Measurements from ENCODE around the gene TMEM126A.
A peak's percentile ranks its signal among the peaks of the same experiment; 100 is the strongest.
"Not testable (repeated sequence)": the region's sequence is repeated elsewhere in the genome, so short reads cannot be mapped to it uniquely, and the experiment has no call there.

TMEM126A gene

DNA sequence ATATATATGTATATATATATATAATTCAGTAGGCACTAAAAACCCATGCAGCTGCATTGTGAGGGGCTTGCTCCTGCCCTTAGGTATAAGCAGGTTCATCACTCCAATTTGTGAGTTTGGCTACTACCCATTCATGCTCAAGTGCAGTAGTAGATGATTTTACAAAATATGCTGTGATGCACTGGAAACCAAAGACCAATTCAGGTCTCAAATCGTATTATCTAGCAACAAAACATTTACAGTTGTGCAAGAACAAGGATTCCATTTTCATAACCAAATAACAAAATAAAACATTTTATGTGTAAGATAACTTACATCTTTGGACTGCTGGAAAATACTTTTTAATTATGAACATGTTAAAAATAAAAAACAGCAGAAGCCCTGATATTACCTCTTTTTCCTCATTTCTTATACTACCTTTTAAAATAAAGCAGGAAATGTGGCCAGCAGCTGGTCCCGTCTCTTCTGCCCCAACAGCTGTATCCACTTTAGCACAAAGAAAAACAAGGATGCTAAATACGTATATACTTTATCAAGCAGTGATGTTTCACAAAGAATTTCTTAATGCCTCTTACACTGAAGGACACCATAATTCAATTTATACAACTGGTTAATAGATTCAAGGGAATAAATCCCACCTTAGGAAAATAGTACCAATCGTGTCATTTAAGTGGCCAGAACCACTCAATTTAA is 14.4 kb downstream of the TMEM126A start:
- no peak for DNase-seq

DNA sequence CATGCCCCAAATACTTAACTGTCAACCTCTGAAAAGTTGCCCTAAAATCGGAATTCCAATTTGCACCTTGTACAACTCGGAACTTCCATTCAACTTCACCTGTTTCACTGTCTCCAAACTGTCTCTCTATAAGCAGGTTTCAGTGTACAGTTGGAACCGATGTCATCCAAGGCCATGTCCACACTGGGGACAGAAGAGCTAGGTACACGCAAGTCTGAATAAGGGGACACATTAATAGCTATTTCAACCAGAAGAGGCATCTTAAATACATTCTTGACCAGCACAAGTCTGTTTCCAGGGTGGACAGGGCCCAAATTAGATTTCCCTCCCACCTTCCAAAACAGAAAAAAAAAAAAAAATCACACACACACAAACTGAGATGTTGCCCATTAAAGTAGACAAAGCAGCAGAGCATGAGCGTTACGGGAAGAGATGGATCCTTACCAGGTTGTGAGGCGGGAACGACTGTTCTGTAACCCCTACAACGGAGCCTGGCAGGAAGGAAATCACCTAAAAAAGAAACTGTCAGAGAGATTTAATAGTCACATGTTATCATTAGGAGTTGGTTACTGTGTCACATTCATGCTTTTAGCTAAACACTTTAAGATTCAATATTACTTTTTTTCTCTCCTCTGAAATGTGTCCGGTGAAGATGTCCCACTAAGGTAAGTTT is 15.4 kb downstream of the TMEM126A start:
- no peak for DNase-seq

DNA sequence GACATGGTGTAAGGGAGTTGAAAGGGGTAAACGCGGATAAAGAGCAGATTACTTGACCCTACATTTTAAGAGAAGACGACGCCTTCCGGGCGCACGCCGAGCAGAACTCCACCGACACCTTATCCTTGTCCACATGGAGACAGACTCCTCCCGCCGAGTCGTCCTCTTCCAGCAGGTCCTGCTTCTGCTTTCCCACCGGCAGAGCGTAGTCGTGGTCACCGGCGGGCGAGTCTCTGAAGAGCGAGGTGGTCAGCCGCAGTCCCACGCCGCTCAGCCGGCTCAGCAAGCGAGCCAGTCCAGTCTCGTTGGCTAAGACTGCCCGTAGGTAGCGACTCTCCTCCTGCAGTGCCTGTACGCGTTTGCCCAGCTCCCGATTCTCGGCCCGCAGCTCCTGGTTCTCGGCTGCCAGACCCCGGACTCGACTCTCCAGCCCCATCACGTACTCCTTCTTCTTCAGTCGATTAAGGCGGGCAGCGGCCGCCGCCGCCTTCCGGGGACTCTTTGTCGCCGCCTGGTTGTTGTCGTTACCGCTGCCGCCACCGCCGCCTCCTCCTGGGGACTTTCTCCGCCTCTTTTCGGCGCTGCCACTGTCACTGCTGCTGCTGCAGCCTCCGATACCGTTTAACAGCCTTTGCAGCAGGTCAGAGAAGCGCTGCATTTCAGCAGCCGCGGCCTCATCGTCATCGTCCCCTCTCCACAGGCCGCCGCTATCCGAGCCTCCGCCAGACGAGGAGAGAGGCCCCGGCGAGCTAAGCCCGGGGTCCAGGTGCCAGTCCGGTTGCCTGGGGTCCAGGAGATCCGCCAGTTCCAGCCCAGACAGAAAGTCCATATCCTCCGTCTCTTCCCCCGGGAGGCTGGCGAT is 16.2 kb downstream of the TMEM126A start:
- peak; percentile 42 for DNase-seq

DNA sequence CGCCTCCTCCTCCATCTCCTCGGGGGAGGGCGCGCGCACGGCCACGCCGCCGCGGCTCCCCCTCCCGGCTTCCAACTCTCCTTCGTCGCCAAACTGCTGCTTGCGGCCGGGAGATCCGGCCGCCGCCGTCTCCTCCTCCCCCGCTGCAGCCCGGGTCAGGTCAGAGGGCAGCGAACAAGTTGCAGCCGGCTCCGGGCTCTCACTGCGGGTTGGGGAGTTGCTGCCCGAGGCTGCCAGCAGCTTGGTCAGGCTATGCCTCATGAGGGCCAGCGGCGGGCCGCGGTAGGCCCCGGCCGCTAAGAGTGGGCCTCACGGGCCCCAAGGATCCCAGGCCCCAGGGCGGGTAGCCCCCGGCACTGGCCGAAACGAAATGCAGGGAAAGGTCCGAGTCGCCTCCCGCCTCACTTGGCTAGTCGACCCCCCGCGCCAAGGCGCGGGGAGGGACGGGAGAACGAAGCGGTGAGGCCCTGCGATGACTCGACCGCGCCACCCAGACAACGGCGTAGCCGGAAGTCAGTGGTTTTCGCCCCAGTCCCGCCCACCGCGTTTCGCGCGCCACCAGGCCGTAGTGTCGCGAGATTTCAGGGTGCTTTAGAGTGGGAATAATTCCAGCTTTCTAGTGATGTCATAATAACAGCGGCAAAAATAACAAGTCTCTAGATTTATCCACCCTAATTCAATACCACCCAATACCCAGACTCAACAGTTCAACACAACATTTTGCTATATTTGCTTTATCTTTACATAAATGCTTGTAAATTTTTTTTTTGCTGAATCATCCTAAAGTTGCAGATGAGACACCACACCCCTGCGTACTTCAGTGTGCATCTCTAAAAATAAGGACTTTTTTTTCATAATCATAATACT is 17.1 kb downstream of the TMEM126A start, which contains the start of gene CREBZF:
TSS of gene CREBZF (minus strand) at position 515 of the 867 bp plus-strand sequence. CDS start at position 261, 254 bp downstream.
- DNase-seq = peak; percentile 67

DNA sequence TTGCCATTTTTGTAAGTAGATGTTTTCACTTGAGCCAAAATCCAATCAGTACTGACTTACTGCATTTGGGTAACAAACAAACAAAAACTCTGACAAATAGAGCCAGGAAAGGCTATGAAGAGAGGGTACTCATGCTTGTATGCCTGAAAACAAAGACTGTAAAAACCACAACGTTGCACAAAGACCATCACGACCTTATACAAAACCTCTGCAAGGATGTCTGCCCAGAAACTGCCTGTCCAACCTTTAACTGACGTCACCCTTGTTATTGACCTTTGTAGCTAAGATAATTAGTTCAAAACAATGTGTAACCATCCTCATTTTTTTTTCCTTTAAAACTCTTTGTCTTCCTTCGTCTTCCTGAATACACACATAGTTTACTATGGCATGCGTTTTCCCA is 18.0 kb downstream of the TMEM126A start:
- no peak for DNase-seq

DNA sequence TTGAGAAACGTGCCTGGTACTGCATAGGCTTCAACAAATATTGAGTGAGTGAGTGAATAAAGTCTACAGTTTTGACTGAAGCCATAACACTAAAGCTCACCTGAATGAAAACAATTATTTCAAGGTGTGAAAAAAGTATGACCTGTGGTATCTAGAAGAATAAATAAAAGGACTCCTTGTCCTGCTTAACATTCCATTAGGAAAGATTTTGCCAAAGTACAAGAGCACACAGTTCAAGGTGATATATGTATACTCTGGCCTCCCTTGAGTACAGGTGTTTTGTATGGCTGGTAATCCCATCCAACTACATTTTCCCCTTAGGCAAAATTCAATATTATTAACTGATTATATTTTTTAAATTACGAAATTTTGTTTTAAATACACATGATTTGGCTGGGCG is 18.9 kb downstream of the TMEM126A start:
- no peak for DNase-seq

DNA sequence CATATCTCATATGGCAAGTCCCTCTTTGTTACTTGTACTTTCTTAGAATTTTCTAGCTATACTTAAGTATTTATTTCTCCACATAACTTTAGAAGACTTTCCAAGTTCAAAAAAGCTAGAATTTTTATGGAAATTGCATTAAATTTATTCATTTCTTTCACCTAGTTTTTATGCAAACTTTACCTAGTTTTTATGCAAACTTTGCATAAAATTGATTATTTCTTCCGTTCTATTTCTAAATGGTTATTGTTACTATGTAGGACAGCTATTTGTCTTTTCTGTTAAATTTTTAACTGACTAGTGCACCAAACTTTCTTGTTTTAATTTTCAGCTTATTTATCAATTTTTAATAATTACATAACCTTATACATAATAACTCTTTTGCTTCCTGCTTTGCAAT is 20.4 kb downstream of the TMEM126A start:
- DNase-seq = no peak

DNA sequence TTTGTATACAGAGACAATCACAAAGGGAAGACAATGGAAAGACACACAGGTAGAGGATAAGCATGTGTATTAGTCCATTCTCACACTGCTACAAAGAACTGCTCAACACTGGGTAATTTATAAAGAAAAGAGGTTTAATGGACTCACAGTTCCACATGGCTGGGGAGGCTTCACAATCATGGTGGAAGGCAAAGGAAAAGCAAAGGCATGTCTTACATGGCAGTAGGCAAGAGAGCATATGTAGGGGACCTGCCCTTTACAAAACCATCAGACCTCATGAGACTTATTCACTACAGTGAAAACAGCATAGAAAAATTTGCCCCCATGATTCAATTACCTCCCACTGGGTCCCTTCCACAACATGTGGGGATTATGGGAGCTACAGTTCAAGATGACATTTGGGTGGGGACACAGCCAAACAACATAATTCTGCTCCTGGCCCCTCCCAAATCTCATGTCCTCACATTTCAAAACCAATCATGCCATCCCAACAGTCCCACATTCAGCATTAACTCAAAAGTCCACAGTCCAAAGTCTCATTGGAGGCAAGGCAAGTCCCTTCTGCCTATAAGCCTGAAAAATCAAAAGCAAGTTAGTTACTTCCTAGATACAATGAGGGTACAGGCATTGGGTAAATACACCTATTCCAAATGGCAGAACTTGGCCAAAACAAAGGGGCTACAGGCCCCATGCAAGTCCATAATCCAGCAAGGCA is 23.3 kb downstream of the TMEM126A start:
- not testable (repeated sequence) for DNase-seq

DNA sequence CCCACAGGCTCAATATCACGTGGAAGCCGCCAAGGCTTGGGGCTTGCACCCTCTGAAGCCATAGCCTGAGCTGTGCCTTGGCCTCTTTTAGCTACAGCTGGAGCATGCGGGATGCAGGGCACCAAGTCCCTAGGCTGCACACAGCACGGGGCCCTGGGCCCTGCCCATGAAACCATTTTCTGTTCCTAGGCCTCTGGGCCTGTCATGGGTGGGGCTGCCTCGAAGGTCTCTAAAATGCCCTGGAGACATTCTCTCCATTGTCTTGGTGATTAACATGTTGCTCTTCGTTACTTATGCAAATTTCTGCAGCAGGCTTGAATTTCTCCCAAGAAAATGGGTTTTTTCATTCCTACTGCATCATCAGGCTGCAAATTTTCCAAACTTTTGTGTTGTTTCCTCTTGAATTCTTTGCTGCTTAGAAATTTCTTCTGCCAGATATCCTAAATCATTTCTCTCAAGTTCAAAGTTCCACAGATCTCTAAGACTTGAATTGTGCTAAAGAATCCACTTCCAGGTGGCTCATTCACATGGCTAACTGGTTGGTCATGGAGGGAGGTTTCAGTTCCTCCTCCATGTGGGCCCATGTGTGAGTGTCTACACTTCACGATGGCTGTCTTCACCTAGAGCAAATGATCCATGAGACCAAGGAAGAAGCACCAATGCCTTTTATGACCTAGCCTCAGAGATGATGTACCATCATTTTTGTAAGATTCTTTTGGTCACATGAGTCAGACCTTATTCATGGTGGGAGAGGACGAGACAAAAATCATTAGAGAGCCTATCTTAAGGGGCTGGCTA is 24.5 kb downstream of the TMEM126A start:
- no peak for DNase-seq

DNA sequence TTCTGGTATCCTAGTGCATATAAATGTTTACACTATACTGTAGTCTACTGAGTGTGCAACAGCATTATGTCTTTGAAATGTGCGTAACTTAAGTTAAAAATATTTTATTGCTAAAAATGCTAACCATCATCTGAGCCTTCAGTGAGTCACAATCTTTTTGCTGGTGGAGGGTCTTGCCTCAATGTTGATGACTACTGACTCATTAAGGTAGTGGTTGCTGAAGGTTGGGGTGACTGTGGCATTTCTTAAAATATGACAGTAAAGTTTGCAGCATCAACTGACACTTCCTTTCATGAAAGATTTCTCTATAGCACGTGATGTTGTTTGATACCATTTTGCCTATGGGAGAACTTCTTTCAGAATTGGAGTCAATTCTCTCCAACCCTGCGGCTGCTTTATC is 25.6 kb downstream of the TMEM126A start:
- DNase-seq = no peak

DNA sequence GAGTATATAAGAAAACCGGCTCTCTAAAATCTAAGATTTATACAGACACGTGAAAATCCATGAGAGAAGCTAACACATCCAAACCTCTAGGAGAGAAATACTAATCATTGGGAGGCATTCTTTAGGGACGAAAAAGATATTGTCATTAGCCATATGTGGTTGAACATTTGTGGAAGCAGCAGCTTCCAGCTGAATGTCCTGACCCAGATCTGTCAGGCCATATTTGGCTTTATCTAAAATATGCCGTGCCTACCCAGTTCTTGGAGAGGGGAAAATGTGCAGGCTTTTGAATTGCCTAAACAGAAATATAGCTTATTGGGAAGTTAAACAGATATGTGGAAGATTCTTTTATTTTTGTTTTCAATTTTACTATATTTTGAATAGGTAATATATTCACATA is 31.8 kb downstream of the TMEM126A start:
- no peak for DNase-seq

DNA sequence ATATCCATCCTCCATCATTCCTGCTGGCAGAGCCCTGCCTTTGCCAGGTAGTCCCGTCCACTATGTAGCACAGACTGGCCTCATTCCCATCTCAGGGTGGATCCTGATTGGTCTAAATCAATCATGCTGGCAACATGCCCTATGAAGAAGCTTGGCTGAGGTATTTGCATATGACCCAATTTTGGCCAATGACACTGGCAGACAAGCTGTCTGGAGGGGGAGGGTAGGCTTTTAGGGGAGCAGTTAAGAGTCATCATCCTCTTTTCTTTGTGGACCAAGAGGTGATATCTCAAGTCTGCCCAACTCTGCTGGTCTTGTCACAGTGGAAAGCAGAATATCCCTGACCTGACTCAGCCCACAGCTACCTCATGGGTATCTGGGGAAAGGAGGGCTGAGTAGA is 33.1 kb downstream of the TMEM126A start:
- DNase-seq = no peak

DNA sequence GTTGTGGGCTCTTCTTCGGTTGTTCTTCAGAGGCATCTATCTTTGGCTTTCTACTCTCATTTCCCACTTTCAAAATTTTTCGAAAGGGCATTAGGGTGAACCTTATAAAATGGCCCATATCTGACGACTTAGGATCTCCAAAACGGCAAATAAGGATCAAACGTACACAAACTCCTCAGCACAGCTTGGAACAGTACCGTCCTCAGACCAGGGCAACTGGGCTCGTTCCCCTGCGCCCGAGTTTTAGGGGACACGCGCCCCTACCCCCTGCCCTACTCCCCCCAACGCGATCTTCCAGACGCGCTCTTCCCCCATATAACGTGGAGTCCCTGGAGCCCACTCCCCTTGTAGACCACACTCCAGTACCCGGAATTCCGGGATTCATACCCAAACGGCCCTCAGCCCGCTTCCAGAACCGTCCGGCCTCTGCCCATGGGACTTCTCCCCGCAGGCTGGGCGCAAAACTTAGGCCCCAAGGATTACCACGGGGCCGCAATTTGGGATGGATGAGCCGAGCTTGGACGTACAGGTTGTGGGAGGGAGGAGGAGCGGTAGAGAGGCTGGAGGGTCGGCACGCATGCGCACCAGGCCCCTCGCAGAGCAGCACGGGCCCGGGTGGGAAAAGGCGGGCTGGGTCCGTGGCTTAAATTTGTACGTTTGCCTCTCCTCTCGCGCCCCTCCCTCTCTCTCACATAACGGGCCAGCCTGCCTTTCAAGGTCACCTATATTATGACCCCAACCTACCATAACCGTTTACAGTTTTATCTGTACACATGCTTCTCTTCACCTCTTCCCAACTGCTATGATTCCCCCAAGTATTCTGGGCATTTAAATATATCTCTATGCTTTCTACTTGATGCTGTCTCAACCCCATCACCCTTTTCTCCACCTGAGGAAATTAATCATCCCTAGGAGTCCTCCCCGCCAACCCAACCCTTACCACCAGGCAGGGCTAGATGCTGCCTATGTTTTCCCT is 34.9 kb downstream of the TMEM126A start:
- DNase-seq = peak; percentile 30

DNA sequence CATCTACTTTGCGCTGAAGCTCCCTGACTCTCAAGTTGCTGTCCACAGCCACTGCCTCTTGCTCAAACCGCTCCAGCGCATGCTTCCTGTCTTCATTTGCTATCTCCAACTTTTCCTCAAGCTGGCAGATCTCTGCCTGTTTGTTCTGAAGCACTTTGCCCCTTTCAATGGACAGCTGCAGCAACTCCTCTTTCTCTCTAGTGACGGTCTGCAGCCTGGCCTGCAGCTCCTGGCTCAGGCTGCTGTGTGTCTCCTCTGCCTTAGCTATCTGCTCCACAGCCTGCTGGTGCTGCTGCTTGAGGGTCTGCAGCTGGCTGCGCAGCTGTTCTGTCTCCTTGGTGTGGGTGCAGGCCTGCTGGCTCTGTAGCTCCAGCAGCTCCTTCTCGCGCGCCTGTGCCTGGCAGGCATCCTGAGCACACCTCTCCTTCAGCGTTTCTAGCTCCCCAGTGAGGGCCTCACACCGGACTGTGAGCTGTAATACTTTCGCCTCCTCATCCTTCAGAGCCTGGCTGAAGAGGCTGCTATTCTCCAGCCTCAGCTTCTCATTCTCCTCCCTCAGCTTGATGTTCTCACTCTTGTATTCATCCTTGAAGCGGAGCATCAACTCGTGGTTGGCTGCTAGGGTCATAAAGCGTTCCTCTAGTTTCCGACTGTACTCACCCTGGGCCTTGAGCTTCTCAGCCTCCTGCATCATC is 37.5 kb downstream of the TMEM126A start:
- DNase-seq = peak; percentile 43

DNA sequence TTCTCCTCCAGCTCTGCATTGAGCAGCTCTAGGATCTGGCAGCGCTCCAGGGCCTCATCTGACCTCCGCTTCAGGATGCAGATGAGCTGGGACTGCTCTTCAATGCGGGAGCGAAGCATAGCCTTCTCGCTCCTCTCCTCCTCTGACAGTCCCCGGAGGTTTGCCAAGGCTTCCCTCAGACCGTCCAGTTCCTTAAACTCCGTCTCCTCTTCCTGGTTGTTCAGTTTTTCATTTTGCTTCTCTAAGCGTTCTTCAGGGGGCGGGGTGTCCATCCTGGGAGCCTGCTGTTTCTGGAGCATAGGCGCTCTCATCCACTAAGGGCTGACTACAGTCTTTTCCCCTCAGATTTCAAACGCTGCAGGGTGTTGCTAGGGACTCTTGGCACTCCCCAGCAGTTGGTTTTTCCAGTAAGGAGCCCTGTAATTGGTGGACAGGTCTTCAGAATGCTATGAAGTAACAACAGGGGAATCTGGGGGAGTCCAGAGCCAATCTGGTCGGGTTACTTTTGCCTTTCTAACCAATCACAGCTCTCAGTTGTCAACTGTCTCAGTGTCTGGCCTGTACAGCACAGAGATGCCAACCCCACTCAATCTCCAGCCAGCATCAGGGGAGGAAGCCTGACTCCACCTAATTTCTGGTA is 38.2 kb downstream of the TMEM126A start, which contains the start of gene CCDC89:
TSS of gene CCDC89 (minus strand) at position 376 of the 640 bp plus-strand sequence. CDS start at position 311, 65 bp downstream.
- DNase-seq = peak; percentile 81

DNA sequence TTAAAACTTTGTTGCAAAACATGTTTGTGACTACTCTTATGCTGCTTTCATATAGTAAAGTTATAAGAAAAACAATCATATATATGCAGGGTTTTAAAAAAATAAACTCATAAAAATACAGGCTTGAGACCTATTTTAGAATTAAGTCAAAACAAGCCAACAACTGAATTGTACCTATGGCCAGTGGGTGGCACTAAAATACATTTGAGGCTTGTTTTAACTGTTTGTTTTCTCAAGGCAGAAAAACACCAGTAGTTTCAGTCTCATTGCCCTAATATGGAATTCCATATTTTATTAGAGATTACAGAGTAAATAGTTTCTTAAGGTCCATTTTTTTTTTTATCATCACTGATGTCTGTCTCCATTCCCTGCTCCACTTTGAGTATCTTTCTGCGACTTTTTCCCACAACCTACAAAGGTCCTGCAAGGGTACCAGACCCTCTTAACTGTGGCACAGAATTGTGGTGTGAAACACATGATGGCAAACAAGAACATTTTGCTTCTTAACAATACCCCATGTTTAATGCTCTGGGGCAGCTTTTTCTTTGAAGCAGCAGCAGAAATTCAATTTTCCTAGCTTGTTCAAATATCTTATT is 46.7 kb downstream of the TMEM126A start:
- no peak for DNase-seq

DNA sequence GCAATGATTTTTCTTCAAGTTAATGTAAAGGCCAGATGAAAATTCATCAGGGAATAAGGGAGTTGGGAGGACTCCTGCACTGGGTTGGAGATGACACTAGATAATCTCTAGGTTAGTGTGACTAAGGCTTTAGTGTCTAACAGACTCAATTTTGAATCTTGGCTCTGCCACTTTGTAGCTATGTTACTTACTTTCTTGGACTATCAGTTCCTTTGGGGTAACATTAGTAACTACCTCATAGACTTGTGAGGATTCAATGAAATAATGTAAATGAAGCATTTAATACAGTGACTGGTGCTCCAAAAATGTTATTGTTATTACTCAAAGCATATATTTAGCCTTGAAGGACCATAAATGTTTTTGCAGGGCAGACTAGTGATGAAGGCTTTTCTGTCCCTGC is 47.8 kb downstream of the TMEM126A start:
- no peak for DNase-seq

DNA sequence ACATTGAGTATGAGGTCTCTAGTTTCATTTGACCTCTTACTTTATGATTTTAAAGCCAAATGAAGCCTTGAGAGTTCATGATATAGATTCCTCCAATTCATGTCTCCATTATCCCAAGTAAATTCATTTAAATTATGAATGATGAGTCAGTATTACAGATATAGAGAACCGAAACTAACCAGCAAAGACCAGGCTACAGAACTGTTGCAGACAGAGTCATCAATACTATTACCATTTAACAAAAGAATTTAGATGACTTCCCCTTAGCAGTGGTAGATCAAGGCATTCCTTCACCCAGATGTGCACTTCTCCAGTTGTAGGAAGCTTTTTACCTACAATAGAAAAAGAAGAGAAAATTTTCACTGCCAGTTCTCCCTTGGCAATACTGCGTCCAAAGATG is 50.0 kb downstream of the TMEM126A start:
- DNase-seq = no peak
